GM20000 (cell line): ENCODE data around the gene SMIM10L2A.

Experiments
- DNase-seq: peaks from one replicate; pipeline ENCODE4 v3.0.0; 2012; ENCODE audit warnings: low spot score
- TF ChIP-seq, protein P1 (sequence below): IDR thresholded peaks from 2 replicates; pipeline ENCODE4 v1.5.1; 2012; ENCODE audit warnings: mild to moderate bottlenecking, control low read depth; ENCODE audit errors: extremely low read depth, missing control alignments

SMIM10L2A gene

DNA sequence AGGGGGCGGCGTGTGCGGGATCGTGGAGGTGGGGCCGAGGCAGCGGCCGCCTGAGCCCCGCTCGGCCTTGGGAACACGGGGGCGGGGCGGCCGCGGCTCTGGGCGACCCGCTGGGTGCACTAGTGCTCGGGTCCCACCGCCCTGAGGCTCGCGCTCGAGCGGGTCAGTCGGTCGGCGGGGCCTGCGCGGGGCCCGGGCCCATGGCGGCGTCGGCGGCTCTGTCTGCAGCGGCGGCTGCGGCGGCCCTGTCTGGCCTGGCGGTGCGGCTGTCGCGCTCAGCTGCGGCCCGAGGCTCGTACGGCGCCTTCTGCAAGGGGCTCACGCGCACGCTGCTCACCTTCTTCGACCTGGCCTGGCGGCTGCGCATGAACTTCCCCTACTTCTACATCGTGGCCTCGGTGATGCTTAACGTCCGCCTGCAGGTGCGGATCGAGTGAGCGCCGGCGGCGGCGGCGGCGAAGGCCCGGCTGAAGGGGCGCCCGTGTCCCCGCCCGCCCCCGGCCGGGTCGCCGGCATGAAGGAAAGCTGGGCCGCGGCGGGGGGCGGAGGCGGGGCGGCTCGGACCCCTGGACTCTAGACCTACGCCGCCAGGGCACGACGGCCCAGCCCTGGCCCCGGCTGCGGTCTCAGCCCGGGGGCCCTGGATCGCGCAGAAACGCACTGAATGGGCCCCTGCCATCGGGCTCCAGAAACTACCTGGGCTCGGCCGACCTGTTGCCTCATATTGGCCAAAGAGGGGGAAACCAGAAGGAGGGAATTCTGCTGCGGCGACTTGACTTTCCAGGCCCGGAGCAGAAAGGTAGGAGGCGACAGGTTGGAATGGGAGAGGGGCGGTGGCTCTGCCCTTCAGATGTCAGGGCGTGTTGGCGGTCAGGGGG, at the start of gene SMIM10L2A:
TSS of gene SMIM10L2A (plus strand) at position 13 of the 878 bp plus-strand sequence. CDS start at position 201, 188 bp downstream.
- DNase-seq = no peak
- TF ChIP-seq, protein P1, sequence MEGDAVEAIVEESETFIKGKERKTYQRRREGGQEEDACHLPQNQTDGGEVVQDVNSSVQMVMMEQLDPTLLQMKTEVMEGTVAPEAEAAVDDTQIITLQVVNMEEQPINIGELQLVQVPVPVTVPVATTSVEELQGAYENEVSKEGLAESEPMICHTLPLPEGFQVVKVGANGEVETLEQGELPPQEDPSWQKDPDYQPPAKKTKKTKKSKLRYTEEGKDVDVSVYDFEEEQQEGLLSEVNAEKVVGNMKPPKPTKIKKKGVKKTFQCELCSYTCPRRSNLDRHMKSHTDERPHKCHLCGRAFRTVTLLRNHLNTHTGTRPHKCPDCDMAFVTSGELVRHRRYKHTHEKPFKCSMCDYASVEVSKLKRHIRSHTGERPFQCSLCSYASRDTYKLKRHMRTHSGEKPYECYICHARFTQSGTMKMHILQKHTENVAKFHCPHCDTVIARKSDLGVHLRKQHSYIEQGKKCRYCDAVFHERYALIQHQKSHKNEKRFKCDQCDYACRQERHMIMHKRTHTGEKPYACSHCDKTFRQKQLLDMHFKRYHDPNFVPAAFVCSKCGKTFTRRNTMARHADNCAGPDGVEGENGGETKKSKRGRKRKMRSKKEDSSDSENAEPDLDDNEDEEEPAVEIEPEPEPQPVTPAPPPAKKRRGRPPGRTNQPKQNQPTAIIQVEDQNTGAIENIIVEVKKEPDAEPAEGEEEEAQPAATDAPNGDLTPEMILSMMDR = no peak

DNA sequence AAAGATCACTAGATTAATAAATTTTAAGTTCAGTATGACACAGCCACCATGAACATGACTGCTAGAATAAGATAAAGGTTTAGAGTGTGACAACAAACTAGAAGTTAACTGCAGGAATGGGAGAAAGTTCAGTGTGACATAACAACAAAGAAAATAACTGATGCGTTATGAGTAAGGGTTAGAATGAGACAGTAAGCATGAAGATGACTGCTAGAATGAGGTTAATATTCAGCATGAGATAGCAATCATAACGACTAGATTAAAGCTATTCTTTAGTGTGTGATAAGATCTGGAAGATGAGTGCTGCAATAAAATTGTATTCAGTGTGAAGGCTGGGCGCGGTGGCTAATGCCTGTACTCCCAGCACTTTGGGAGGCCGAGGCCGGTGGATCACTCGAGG, 48.4 kb upstream of the SMIM10L2A start:
- TF ChIP-seq, protein P1 = no peak
- no peak for DNase-seq

DNA sequence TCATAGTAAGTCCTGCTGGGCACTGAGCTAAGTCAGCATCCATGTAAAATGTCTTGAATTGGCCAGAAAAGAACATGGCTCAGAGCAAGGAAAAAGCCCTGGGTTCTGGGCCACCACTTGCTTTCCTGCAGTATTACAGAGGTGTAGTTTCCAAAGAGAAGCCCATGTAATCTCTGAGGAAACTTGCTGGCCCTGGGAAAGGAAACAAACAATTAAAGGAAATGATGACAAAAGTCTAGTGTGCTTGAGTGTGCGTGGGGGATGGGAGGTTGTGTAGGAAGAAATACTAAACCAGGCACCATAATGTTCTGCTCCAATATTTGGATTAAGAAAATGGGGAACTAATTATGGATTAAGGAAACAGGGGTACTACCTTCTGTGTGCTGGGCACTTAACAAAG, 39.5 kb upstream of the SMIM10L2A start:
- TF ChIP-seq, protein P1 = no peak

DNA sequence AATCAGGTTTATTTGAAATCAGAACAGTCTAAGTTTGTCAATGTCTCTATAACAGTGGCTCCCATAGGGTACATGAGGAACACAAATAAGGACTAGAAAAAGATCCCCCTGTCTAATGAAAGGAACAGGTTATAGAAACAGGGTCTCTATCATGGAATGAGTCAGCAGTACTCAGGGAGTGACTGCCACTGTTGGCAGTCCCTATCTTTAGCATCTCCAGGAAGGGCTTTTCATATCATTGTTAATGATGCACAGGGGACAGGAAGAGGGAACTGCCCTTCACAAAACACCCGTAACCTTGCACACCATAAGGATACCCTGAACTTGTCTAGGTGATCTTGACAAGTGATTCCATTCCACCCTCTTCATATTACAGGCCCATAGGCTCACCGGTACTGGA, 38.5 kb upstream of the SMIM10L2A start:
- TF ChIP-seq, protein P1 = no peak
- DNase-seq = no peak

More for the DNA sequence above, 39.5 kb upstream of the SMIM10L2A start:
- no peak for DNase-seq

DNA sequence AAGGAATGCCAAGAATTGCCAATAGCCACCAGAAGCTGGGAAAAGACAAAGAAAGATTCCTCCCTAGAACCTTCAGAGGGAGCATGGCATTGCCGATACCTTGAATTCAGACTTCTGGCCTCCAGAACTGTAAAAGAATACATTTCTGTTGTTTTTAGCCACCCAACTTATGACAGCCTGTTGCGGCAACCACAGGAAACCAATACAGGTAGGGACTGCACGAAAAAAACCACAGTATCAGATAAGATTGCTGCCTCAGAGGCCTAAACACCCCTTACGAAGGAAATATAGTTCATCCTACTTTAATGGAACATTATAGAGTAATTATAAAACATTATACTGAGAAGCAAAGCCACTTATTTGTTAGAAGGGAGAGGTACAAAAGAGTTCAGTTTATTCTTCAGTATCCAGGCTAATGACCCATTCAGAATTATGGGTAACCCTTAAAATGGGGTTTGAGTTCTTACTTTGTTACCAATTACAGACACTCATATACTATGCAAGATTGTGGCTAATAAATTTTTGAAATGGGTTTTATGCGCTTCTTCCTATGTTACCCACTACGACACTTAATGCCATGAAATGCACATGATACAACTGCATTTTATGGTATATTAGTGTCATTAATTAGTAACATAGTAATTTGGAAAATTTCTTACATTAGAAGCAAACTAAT, 37.4 kb upstream of the SMIM10L2A start:
- DNase-seq = no peak
- TF ChIP-seq, protein P1 = no peak

DNA sequence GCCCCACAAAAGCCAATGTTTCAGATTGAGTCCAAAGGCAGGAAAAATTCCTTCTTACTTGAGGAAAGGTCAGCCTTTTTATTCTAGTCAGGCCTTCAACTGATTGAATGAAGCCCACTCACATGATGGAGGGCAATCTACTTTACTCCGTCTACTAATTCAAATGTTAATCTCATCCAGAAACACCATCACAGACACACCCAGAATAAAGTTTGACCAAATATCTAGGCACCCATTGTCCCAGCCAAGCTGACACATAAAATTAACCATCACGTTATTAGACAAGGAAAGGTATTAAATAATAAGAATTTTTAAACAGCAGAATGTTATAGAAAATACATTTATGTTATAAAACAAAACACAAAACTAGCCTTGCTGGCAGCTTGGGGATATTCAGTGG, 32.9 kb upstream of the SMIM10L2A start:
- TF ChIP-seq, protein P1 = no peak
- DNase-seq = no peak

DNA sequence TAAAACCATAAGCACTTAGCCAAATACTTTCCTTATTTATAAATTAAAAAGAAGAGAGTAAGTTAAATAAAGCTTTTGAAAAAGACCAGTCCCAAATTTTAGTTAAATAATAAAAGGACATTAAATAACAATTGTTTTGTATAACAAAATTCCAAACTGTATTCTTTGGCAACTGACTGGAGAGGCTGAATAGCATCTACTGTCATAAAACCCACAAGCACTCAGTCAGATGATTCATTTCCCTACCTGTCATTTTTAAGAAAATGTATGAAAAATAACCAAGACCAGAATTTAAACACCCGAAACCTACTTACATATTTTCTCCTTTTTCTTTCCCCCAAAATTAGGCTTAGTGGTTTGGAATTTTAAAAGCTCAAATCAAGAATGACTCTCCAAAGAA, 32.5 kb upstream of the SMIM10L2A start:
- no peak for DNase-seq
- TF ChIP-seq, protein P1 = no peak
